ENCODE data around the gene ULK1.

The ULK1 gene

GRCh38 chr12:131904346-131904745 lies 9.9 kb downstream of the ULK1 start:
- DNase-seq (ENCODE audit: low read depth, low spot score), result no peak
- TF ChIP-seq, protein P1, sequence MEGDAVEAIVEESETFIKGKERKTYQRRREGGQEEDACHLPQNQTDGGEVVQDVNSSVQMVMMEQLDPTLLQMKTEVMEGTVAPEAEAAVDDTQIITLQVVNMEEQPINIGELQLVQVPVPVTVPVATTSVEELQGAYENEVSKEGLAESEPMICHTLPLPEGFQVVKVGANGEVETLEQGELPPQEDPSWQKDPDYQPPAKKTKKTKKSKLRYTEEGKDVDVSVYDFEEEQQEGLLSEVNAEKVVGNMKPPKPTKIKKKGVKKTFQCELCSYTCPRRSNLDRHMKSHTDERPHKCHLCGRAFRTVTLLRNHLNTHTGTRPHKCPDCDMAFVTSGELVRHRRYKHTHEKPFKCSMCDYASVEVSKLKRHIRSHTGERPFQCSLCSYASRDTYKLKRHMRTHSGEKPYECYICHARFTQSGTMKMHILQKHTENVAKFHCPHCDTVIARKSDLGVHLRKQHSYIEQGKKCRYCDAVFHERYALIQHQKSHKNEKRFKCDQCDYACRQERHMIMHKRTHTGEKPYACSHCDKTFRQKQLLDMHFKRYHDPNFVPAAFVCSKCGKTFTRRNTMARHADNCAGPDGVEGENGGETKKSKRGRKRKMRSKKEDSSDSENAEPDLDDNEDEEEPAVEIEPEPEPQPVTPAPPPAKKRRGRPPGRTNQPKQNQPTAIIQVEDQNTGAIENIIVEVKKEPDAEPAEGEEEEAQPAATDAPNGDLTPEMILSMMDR (IDR thresholded peaks at IDR 0.05; ENCODE audit: insufficient read depth, low read length, missing control alignments), result no peak
- ChIA-PET CTCF (interaction anchor here (0.7 kb wide), 1 partner anchor 8 kb away, joined by 4 read pairs; no protein-coding TSS in a partner anchor), POLR2A (interaction anchor here (1.0 kb wide), 1 partner anchor 9 kb away, joined by 4 read pairs; no protein-coding TSS in a partner anchor)
- H3K4me3 ChIP-seq (ENCODE audit: low read depth, low read length), result no peak overlapping the region

DNA sequence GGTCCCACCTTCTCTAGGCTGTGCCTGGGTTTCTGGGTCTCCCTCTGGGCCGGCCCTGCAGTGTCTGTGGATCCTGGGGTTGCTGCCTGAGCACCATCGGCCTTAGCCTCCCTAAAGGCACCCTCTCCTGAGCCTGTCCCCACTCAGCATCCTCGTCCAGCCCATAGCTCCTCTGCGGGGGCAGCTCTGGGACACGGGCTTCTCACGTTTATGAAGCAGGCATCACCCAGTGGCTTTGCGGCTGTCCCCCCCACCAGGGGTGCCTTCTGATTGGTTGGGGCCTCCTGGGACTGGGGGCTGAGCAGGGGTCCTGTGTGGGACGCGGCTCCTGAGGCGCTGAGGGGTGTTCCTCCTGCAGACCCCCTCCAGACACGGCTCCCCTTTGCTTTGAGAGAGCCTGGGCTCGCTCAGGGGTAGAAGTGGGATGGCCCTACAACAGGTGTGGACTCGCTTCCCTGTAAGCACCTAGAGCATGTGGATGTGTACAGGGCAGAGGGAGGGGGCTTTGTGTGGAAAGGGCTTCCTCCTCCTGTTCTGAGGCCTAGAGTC lies 10.7 kb downstream of the ULK1 start:
- ChIA-PET POLR2A (no interaction called here), CTCF (no interaction called here)
- no peak for DNase-seq (ENCODE audit: low read depth, low spot score)
- H3K4me3 ChIP-seq (ENCODE audit: low read depth, low read length), result no peak overlapping the region
- TF ChIP-seq, protein P1 (IDR thresholded peaks at IDR 0.05; ENCODE audit: insufficient read depth, low read length, missing control alignments), result no peak

- ChIA-PET POLR2A (no interaction called here), CTCF (no interaction called here)
- TF ChIP-seq, protein P1 (IDR thresholded peaks at IDR 0.05; ENCODE audit: insufficient read depth, low read length, missing control alignments), result no peak
- H3K4me3 ChIP-seq (ENCODE audit: low read depth, low read length), result no peak overlapping the region
- no peak for DNase-seq (ENCODE audit: low read depth, low spot score)
Measured at GRCh38 chr12:131905630-131906091, 11.2 kb downstream of the ULK1 start.

DNA sequence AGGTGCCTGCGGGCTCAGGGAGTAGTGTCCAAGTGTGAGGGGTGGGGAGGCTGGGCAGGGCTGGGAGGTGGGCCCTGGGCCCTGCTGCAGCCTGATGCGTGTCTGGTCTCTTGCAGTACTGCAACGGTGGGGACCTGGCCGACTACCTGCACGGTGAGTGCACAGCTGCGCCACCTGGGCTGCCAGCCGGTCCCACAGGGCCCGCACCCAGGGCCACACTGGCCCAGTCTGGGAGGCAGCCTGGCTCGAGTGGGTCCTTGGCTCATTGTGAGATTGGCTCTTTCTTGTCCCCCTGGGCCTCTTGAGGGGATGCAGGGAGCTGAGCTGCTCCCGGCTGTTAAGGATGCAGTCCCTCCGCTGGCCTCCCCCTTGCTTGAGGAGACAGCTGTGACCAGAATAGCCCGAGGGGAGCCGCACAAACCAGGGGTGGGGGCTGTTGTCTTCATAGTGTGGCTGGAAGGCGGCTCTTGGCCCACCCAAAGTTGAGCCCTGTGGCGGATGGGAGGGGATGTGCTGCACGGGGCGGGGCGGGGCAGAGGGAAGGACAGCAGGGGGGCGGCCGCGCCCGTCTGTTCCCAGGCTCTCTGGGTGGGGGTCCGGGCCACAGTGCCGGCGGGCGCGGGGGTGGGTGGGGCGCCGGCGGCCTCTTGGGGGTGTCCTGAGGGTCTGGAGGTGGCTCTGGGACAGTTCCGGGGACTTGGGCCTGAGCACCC lies 13.1 kb downstream of the ULK1 start:
- ChIA-PET POLR2A (no interaction called here), CTCF (no interaction called here)
- TF ChIP-seq, protein P1 (IDR thresholded peaks at IDR 0.05; ENCODE audit: insufficient read depth, low read length, missing control alignments), result no peak
- no peak for DNase-seq (ENCODE audit: low read depth, low spot score)
- no peak overlapping the region for H3K4me3 ChIP-seq (ENCODE audit: low read depth, low read length)

DNA sequence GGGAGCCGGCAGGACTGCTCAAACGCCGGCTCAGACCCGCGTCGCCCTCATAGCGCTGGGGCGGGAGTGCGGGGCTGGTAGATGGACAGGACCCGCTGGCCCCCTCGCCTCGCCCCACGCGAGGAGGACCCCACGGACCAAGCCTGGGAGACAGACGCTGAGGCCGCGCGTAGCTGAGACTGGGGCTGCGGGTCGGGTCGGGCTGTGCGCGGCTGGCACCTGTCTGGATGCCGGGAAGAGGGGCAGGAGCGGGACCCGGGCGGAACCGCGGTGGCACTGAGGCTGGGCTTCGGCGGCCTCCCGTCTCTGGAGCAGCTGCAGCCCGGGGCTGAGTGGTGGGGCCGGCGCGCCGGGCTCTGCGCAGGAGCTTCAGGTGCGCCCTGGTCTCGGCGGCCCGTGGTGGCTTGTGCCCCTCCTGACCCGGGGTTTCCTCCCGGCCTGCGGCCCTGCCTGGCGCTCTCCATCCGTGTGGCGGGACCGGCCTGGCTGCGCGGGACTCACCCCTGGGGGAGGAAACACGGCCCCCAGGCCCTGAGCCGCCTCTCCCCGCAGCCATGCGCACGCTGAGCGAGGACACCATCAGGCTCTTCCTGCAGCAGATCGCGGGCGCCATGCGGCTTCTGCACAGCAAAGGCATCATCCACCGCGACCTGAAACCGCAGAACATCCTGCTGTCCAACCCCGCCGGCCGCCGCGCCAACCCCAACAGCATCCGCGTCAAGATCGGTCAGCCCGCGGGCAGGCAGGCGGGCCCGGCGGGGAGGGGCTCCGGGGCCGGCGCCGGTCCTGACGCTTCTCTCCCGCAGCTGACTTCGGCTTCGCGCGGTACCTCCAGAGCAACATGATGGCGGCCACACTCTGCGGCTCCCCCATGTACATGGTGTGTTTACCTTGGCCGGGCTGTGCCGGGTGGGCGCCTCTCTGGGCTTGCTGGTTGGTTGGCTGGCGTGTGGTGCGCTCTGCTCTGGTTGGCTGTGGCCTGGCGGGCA lies 14.0 kb downstream of the ULK1 start:
- DNase-seq (ENCODE audit: low read depth, low spot score), result no peak
- CTCF ChIA-PET, result no interaction called here
- POLR2A ChIA-PET, result no interaction called here
- TF ChIP-seq, protein P1 (IDR thresholded peaks at IDR 0.05; ENCODE audit: insufficient read depth, low read length, missing control alignments), result no peak
- H3K4me3 ChIP-seq (ENCODE audit: low read depth, low read length), result no peak overlapping the region
